SK-N-SH (cell line): ENCODE data around the gene PEAK1.

Experiments used
- CTCF ChIP-seq: fragments of 200-600 bp; sonication (generic); IDR thresholded peaks from 2 replicates; pipeline ENCODE4 v1.6.1; 2017; ENCODE audit warnings: antibody characterized with exemption, mild to moderate bottlenecking, moderate library complexity
- IRF3 ChIP-seq: fragments of 150-350 bp; IDR thresholded peaks from 2 replicates; pipeline ENCODE4 v1.6.1; 2016; ENCODE audit warnings: mild to moderate bottlenecking, low read depth, low read length
- MXI1 ChIP-seq: IDR thresholded peaks from 2 replicates; pipeline ENCODE4 v1.6.1; 2012; ENCODE audit warnings: mild to moderate bottlenecking, low read depth, low read length, improper control_type of control experiment
- RAD21 ChIP-seq: IDR thresholded peaks from 2 replicates; pipeline ENCODE4 v1.6.1; 2012; ENCODE audit warnings: mild to moderate bottlenecking, low read length
- RFX5 ChIP-seq: IDR thresholded peaks from 2 replicates; pipeline ENCODE4 v1.6.1; 2012; ENCODE audit warnings: mild to moderate bottlenecking, improper control_type of control experiment, low read length

GRCh38 chr15:77168616-77169015 is 251.3 kb downstream of the PEAK1 start:
- TF ChIP-seq CTCF, result no peak
- no peak for TF ChIP-seq RAD21
- no peak for TF ChIP-seq MXI1
- no peak for TF ChIP-seq RFX5
- no peak for TF ChIP-seq IRF3
